HepG2 (cell line): ENCODE data around the gene DAAM2. TPM values are rescaled to one million over a fixed set of nuclear protein-coding genes. Genes with fewer than 3 reads are reported as not detected.

Experiments
- ATAC-seq: fragments of 200-7000 bp; cut with Tn5 transposase; 3 replicates; pipeline ENCODE4 v1.9.1; 2020; ENCODE audit warnings: mild to moderate bottlenecking, moderate library complexity
- BruUV-seq: library from RNA; stranded (reverse); fragments of 400-500 nt; replicated peaks from 2 replicates; lab custom pipeline; 2021; lab: Mats Ljungman, UMichigan
- CTCF ChIA-PET: fragments of 300-600 bp; formaldehyde crosslinking; extraction: SDS; loops from one replicate; lab custom pipeline; 2021; ENCODE audit warnings: low total read pairs, inconsistent platforms, low intra/inter-chr PET ratio; lab: Yijun Ruan, JAX
- POLR2A ChIA-PET: fragments of 350-600 bp; sonication (Branson Sonifier 250); formaldehyde crosslinking; loops from one replicate; lab custom pipeline; 2020; ENCODE audit warnings: antibody characterized with exemption, inconsistent platforms; lab: Yijun Ruan, JAX
- DNase-seq: peaks from one replicate; pipeline ENCODE4 v3.0.0-alpha.2; 2015; ENCODE audit warnings: low spot score
- FAIRE-seq: peaks from 3 replicates; lab custom pipeline; 2011; peaks lifted over from hg19 to GRCh38; lab: Jason Lieb, UNC
- H2AFZ ChIP-seq: one replicate; pipeline ENCODE4 v1.6.1; 2011; ENCODE audit warnings: low read length, inconsistent platforms
- H3K27ac ChIP-seq: fragments of 300-600 bp; 3 replicates; pipeline ENCODE4 v1.8.0; 2011; ENCODE audit warnings: mixed run types, mild to moderate bottlenecking, mixed read lengths, low read length, inconsistent platforms; ENCODE audit not compliant: insufficient read depth; ENCODE audit errors: extremely low read length
- H3K27me3 ChIP-seq, 2 experiments: fragments of 200-600 bp in 1 of 2; 2 replicates in 1 of 2; 3 replicates in 1 of 2; pipeline versions ENCODE4 v1.6.0 to v1.8.0; 2011; ENCODE audit warnings: low read length in 2 of 2, mild to moderate bottlenecking in 2 of 2, moderate library complexity in 2 of 2, inconsistent platforms in 1 of 2; ENCODE audit not compliant: insufficient read depth in 2 of 2, control insufficient read depth in 1 of 2
- H3K36me3 ChIP-seq, 2 experiments: fragments of 200-600 bp in 1 of 2; replicated peaks in 1 of 2; 2 replicates in 1 of 2; 3 replicates in 1 of 2; pipeline versions ENCODE4 v1.5.1 to v1.8.0; 2011; ENCODE audit warnings: low read length in 2 of 2, inconsistent platforms in 1 of 2; ENCODE audit not compliant: insufficient read depth in 2 of 2, control insufficient read depth in 1 of 2
- H3K4me1 ChIP-seq: 2 replicates; pipeline ENCODE4 v1.5.1; 2012; ENCODE audit warnings: low read length, inconsistent platforms; ENCODE audit not compliant: insufficient read depth
- H3K4me2 ChIP-seq: 2 replicates; pipeline ENCODE4 v1.6.0; 2011; ENCODE audit warnings: low read depth, low read length, inconsistent platforms
- H3K4me3 ChIP-seq, 3 experiments: fragments of 200-600 bp in 1 of 3; sonication (generic), shearing (Covaris generic) in 1 of 3; replicated peaks in 1 of 3; 2 replicates each; pipeline ENCODE4 v1.5.1; 2011 to 2016; ENCODE audit warnings: low read length in 3 of 3, inconsistent platforms in 2 of 3, low read depth in 2 of 3, mild to moderate bottlenecking in 2 of 3, control low read depth in 1 of 3, mixed read lengths in 1 of 3; ENCODE audit not compliant: insufficient read depth in 1 of 3
- H3K79me2 ChIP-seq: one replicate; pipeline ENCODE4 v1.6.1; 2011; ENCODE audit warnings: low read length, inconsistent platforms; ENCODE audit not compliant: insufficient read depth
- H3K9ac ChIP-seq: 2 replicates; pipeline ENCODE4 v1.6.0; 2011; ENCODE audit warnings: mild to moderate bottlenecking, low read depth, low read length, inconsistent platforms; ENCODE audit not compliant: insufficient read depth
- H3K9me3 ChIP-seq: 2 replicates; pipeline ENCODE4 v1.5.1; 2012; ENCODE audit warnings: mild to moderate bottlenecking, low read length
- H4K20me1 ChIP-seq: 2 replicates; pipeline ENCODE4 v1.6.0; 2011; ENCODE audit warnings: inconsistent platforms, mild to moderate bottlenecking, low read length, moderate library complexity; ENCODE audit not compliant: insufficient read depth
- ADNP ChIP-seq: sonication (generic); formaldehyde crosslinking; IDR thresholded peaks from 2 replicates; pipeline ENCODE4 v1.4.0; 2020; ENCODE audit warnings: missing genetic modification reagents
- GATA4 ChIP-seq: sonication (generic); IDR thresholded peaks from 2 replicates; pipeline ENCODE4 v1.6.1; 2016; ENCODE audit warnings: antibody characterized with exemption, low read depth, borderline replicate concordance
- ISL2 ChIP-seq: sonication (generic); formaldehyde crosslinking; IDR thresholded peaks from 2 replicates; pipeline ENCODE4 v1.5.0; 2020; ENCODE audit warnings: missing genetic modification reagents
- MTA3 ChIP-seq: sonication (generic); formaldehyde crosslinking; IDR thresholded peaks from 2 replicates; pipeline ENCODE4 v1.4.0; 2020; ENCODE audit warnings: missing genetic modification reagents
- ZGPAT ChIP-seq: IDR thresholded peaks from 2 replicates; pipeline ENCODE4 v1.6.1; 2016; ENCODE audit warnings: mild to moderate bottlenecking
- ZNF138 ChIP-seq: sonication (generic); formaldehyde crosslinking; IDR thresholded peaks from 2 replicates; pipeline ENCODE4 v1.5.0; 2020; ENCODE audit warnings: mild to moderate bottlenecking, low read depth, missing genetic modification reagents
- ZNF570 ChIP-seq: sonication (generic); formaldehyde crosslinking; IDR thresholded peaks from 2 replicates; pipeline ENCODE4 v1.4.0; 2020; ENCODE audit warnings: mild to moderate bottlenecking, missing genetic modification reagents, borderline replicate concordance
- ZNF839 ChIP-seq: sonication (generic); formaldehyde crosslinking; IDR thresholded peaks from 2 replicates; pipeline ENCODE4 v1.4.0; 2020; ENCODE audit warnings: missing genetic modification reagents, mild to moderate bottlenecking, borderline replicate concordance
- WGBS: methylation state at CpG from one replicate; pipeline ENCODE4 v1.1.6; 2017; ENCODE audit warnings: low lambda C conversion rate; 5-methylcytosine and 5-hydroxymethylcytosine counted together
- in situ Hi-C: cut with HindIII; loops from 2 replicates; pipeline ENCODE4 v1.10.0; 2017; ENCODE audit warnings: low pct_unique_long_range_greater_than_20kb; ENCODE audit not compliant: extremely low pct_ligation_motif_present
- intact Hi-C: fragments of 100-400 bp; cut with micrococcal nuclease; formaldehyde crosslinking; loops from one replicate; pipeline ENCODE4 v1.10.0; 2022; ENCODE audit not compliant: unreplicated experiment
- polyA plus RNA-seq, 8 experiments: library from polyadenylated mRNA; depleted of rRNA in 3 of 8; stranded (reverse) in 7 of 8; unstranded in 1 of 8; fragments of >200 nt; fragmentation: Illumina TruSeq in 4 of 8; extraction: Trizol in 4 of 8; gene quantifications; 2 replicates each; pipeline versions ENCODE4 v1.2.1 to v1.2.3, GENCODE V29; 2011 to 2016; ENCODE audit warnings: low read depth in 4 of 8, missing spikeins in 1 of 8, mixed read lengths in 1 of 8; ENCODE audit not compliant: insufficient read depth in 1 of 8
- total RNA-seq, 5 experiments: library from RNA; depleted of rRNA; stranded (reverse); fragments of >200 nt; fragmentation: Illumina TruSeq; extraction: Trizol; gene quantifications; 2 replicates each; pipeline ENCODE4 v1.2.3, GENCODE V29; 2016; ENCODE audit warnings: low read depth in 1 of 5
- TF ChIP-seq, protein P1 (sequence below): sonication (generic); formaldehyde crosslinking; IDR thresholded peaks from 2 replicates; pipeline ENCODE4 v1.4.0; 2020; ENCODE audit warnings: missing genetic modification reagents, mild to moderate bottlenecking, borderline replicate concordance

Gene DAAM2
- total and polyA plus RNA-seq, 2 of the 13 experiments (the other 11 are each of a cell fraction or from before 2014, with no cell fraction given): 0.01 TPM; not detected in 1

DNA sequence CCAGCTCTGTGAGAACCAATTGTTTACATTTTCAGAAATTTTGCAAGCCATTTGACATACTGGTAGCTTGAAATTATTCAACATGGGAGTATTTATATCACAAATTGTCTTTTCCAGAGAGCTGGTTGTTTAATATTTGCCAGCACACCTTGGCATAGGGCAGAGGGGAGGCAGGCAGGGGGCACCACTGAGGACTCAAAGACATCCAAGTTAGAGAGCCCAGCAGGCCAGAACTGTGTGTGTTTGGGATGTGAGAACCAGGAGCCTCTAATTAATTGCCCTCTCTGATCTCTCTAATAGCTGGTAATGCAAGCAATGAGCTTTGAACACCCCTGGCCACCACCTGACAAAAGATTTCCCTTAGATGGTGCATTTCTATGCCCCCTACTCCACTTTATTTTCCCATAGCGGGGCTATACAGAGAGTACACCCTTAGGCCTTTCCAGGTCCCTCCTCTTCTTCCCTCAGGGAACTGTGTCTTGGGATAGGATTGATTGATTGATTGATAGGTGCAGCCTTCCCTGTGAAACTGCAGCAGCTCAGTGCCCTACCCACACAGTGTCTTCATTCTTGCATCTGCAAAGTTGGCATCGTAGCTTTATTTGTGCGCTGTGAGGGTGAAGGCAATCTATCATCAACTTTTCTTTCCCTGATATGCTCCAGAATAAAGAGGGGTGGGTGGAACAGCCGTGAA lies 112.9 kb downstream of the DAAM2 start:
- ChIA-PET CTCF (no interaction called here), POLR2A (no interaction called here)
- H3K36me3 ChIP-seq: no peaks in the 10 kb centered on the region
- in situ Hi-C loops: no loop called here
- no peak overlapping the region for H3K9ac ChIP-seq
- no peaks in the 10 kb centered on the region for H3K9me3 ChIP-seq
- H4K20me1 ChIP-seq: no peaks in the 10 kb centered on the region
- ATAC-seq (no peak), FAIRE-seq (no peak), DNase-seq (no peak)
- no TSS peak for BruUV-seq
- H3K79me2 ChIP-seq: no peaks in the 10 kb centered on the region
- 93% methylated on average over 4 of the region's 4 CpGs for WGBS
- H3K27ac ChIP-seq: no peak overlapping the region
- no peak overlapping the region for H3K4me2 ChIP-seq
- TF ChIP-seq ZNF839 (no peak), ZNF570 (CRISPR knock-in tag) (no peak), ADNP (CRISPR knock-in tag) (no peak), ZNF138 (CRISPR knock-in tag) (no peak)
- no peaks in the 10 kb centered on the region for H3K4me1 ChIP-seq
- no peak overlapping the region for H2AFZ ChIP-seq
- H3K27me3 ChIP-seq: no peaks in the 10 kb centered on the region
- intact Hi-C loops: no loop called here
- no peak overlapping the region for H3K4me3 ChIP-seq

GRCh38 chr6:39905640-39905975 lies 113.4 kb downstream of the DAAM2 start:
- ATAC-seq: no peak
- POLR2A ChIA-PET: no interaction called here
- Histone ChIP-seq H3K4me1 (no peaks in the 10 kb centered on the region), H3K9ac (no peak overlapping the region), H3K27me3 (no peaks in the 10 kb centered on the region), H3K79me2 (no peaks in the 10 kb centered on the region), H4K20me1 (no peaks in the 10 kb centered on the region), H3K9me3 (no peaks in the 10 kb centered on the region), H2AFZ (no peak overlapping the region), H3K4me2 (no peak overlapping the region), H3K4me3 (no peak overlapping the region), H3K27ac (no peak overlapping the region), H3K36me3 (no peaks in the 10 kb centered on the region)
- no peak for DNase-seq
- no peak for TF ChIP-seq GATA4
- no peak for TF ChIP-seq ZGPAT (CRISPR knock-in tag)
- no peak for TF ChIP-seq MTA3 (CRISPR knock-in tag)
- TF ChIP-seq, protein P1, sequence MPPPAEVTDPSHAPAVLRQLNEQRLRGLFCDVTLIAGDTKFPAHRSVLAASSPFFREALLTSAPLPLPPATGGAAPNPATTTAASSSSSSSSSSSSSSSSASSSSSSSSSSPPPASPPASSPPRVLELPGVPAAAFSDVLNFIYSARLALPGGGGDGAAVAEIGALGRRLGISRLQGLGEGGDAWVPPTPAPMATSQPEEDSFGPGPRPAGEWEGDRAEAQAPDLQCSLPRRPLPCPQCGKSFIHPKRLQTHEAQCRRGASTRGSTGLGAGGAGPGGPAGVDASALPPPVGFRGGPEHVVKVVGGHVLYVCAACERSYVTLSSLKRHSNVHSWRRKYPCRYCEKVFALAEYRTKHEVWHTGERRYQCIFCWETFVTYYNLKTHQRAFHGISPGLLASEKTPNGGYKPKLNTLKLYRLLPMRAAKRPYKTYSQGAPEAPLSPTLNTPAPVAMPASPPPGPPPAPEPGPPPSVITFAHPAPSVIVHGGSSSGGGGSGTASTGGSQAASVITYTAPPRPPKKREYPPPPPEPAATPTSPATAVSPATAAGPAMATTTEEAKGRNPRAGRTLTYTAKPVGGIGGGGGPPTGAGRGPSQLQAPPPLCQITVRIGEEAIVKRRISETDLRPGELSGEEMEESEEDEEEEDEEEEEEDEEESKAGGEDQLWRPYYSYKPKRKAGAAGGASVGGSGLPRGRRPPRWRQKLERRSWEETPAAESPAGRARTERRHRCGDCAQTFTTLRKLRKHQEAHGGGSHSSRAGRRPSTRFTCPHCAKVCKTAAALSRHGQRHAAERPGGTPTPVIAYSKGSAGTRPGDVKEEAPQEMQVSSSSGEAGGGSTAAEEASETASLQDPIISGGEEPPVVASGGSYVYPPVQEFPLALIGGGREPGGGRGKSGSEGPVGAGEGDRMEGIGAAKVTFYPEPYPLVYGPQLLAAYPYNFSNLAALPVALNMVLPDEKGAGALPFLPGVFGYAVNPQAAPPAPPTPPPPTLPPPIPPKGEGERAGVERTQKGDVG (CRISPR knock-in tag): no peak
- TF ChIP-seq ISL2 (CRISPR knock-in tag): no peak
- CTCF ChIA-PET: no interaction called here
- intact Hi-C loops (no loop called here), in situ Hi-C loops (no loop called here)
- BruUV-seq: no TSS peak
- 98% methylated on average over 4 of the region's 4 CpGs for WGBS
- FAIRE-seq: no peak
